Measurements from ENCODE around the gene PGM2.
"Not testable (repeated sequence)": the region's sequence is repeated elsewhere in the genome, so short reads cannot be mapped to it uniquely, and the experiment has no call there.

The PGM2 gene

DNA sequence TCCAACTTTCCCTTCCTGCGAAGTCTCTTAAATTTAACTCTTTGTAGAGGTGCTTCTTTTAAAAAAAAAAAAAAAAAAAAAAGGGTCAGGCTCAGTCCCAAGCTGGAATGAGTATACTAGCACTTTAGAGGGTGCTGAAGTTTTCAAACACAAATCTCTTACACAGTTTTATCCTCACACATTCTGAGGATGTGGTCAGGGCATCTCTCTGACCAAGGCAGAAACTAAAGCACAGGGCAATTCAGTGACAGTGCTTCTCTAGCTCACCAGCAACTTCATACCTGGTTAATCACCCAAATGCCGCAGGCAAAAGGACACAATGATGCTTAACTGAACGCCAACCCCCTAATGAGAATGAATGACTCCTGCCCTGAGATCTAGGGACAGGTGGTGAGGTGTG, 9.8 kb upstream of the PGM2 start:
- no peak for DNase-seq (ENCODE audit: low read depth in 4 of 4, low spot score in 1 of 4)

DNA sequence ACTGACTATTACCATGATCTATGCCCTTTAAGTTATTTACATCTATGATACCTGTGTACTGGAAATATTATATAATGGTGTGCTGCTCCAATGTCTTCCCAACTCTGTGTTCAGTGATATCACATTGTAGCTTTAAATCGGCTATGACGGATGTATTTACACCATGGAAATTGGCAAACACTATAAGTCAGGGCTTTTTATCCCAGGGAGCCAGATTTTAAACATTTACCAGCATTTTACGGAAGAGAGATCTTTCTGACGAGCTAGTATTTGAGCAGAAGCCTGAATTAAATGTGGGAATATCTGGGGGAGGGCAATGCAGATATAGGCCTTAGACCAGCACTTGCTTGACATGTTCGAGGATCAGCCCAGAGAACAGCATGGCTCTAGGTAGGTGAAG, 7.7 kb upstream of the PGM2 start:
- no peak for DNase-seq (ENCODE audit: low read depth in 4 of 4, low spot score in 1 of 4)

DNA sequence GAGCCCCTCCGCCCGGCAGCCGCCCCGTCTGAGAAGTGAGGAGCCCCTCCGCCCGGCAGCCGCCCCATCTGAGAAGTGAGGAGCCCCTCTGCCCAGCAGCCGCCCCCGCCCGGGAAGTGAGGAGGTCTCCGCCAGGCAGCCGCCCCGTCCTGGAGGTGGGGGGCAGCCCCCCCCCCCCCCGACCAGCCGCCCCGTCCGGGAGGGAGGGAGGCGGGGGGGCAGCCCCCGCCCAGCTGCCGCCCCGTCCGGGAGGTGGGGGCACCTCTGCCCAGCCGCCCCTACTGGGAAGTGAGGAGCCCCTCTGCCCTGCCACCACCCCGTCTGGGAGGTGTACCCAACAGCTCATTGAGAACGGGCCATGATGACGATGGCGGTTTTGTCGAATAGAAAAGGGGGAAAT, 6.0 kb upstream of the PGM2 start:
- not testable (repeated sequence) for DNase-seq (ENCODE audit: low read depth in 4 of 4, low spot score in 1 of 4)

DNA sequence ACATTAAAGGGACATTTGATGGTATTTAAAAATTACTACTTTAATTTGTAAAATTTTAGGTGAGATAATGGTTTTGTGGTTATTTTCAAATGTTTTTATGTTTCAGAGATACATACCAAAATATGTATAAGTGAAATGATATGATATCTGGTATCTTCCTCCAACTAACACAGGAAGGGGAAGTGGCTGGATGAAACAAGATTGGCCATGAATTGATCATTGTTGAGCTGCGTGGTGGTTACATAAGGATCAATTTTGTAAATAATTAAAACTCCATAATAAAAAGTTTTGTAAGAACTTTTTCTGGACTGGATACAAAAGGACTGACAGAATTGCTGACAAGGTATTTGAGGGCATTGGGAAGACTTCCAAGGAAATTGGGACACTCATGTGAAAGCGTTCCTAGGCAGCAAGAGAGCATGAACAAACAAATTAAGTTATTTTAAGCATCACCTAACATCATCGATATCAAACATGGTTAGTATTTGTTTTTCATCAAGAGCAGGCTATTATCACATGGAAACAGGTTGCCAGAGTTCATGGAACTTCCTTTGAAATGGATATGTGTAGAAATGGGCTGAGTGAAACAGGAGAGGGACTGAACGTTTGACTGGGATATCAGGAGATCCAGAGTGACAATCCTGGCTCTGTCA, 4.4 kb upstream of the PGM2 start:
- no peak for DNase-seq (ENCODE audit: low read depth in 4 of 4, low spot score in 1 of 4)

DNA sequence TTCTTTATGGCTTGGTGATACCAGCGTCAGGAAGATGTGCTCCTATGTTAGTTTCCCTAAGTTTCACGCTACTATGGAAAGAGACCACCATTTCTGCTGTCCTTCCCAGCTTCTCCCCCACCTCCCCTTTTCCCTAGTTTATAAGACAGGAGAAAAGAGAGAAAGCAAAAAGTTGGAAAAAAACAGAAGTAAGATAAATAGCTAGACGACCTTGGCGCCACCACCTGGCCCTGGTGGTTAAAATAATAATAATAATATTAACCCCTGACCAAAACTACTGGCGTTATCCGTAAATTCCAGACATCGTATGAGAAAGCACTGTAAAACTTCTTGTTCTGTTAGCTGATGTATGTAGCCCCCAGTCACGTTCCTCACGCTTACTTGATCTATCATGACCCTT, 985 bp upstream of the PGM2 start:
- DNase-seq (ENCODE audit: low read depth in 4 of 4, low spot score in 1 of 4): not testable (repeated sequence)

DNA sequence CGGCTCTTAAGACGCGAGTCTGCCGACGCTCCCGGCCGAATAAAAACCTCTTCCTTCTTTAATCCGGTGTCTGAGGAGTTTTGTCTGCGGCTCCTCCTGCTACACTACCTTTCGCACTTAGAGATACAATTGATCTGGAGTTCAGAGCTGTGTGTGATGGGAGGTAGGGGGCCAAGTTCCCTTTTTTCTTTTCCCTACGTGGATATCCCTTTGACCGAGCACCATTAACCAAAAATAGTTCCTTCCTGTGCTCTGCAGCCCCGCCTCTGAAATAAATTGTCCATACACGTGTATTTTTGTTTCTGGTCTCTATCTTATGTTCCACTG, 555 bp upstream of the PGM2 start:
- peak in 1 of 4 experiments; percentile 3 for DNase-seq (ENCODE audit: low read depth in 4 of 4, low spot score in 1 of 4)

DNA sequence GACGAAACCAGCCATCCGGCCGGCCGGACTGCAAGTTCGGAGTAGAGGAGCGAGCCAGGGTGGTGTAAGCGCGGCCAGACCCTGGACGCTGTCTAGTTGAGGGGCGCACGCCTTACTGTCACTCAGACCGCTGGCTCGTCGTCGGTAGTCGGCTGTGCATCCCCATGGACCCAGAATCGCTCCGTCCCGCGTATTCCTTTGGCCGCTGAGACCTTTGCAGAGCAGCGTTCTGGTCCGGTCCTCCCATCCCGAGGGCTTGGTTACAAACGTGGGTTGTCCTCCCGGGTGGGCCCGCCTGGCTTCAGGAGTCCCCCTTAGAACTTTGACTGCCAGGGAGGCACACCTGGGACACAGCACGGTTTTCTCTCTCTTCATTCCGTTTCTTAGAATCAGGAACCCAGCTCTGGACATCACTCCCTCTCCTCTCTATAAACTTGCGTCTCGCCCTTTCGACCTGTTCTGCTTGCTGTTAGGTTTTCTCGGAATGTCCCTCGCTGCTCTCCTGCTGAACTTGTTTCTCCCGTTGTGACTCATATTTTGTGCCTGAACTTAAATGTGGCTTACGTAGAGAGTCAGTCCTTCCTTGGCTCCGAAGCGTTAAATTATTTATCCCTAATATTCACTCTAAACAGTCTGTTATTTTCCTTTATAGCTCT, 672 bp downstream of the PGM2 start:
- DNase-seq (ENCODE audit: low read depth in 4 of 4, low spot score in 1 of 4): peak in 1 of 4 experiments; percentile 8

DNA sequence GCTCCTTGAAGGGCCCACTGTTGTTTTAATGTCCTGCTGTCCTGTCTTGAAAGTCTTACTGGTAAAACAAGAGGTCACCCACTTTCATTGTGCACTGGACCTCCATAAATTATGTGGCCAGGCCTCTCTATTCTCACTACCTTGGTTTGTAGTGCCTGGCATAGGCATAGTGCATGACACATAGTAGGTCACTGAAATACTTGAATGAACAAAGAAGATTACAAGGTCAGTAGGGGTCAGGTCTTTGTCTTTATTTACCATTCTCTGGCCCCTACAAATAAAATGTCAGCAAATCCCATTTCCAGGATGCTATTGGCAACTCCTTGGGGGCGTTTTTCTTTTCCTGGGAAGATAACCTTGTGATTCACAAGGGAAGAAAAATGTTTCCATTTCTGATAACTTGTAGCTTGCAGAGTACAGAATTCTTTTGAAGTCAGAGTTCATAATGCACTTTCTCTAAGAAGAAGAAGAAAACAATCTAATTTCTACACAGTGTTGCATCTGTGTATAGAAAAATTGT, 1.4 kb downstream of the PGM2 start:
- no peak for DNase-seq (ENCODE audit: low read depth in 4 of 4, low spot score in 1 of 4)

DNA sequence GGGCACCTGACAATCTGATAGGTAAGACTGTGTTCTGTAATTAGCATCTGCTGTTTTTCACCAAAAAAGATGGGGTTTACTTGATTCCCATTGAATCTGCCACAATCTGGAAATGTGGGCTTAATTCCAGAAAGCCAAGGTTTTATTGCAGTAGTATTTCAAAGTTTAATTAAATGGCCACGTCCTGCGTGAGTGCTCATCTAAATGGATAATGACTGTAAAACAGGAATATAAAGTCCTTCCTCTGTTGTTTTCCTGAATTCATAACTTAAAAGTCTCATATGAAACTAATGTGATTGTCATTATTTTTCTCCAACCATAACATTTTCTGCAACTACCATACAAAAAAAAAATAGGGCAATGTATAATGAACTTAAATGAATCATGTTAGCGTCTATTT, 2.4 kb downstream of the PGM2 start:
- no peak for DNase-seq (ENCODE audit: low read depth in 4 of 4, low spot score in 1 of 4)

DNA sequence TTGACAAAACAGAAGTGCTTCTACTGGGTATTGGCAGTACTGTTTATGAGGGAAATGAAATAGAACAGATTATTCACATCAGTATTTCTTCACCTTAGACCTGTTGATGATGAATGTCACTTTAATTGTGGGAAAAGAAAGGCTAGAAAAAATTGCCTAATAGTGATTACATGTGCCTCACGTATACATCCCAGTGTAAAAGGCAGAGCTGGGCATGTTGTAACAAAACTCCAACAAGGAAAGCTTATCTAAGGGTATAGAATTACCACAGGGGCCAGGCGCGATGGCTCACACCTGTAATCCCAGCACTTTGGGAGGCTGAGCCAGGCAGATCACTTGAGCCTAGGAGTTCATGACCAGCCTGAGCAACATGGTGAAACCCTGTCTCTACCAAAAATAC, 4.2 kb downstream of the PGM2 start:
- DNase-seq (ENCODE audit: low read depth in 4 of 4, low spot score in 1 of 4): no peak

DNA sequence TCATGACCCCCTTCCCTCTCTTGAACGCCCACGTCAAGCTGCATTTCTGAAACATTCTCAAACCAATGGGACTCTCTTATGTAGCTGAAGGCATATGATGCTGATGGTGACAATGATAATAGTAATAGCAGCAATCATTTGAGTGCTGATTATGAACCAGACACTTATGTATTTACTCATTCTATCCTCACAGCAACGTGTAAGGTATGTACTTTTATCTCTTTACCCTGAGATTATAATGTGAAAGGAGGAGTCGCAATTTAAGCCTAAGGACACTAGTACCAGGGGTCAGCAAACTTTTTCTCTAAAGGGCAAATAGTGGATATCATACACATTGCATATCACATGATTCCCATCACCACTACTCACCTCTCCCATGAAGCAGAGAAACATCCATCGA, 8.5 kb downstream of the PGM2 start:
- no peak for DNase-seq (ENCODE audit: low read depth in 4 of 4, low spot score in 1 of 4)

DNA sequence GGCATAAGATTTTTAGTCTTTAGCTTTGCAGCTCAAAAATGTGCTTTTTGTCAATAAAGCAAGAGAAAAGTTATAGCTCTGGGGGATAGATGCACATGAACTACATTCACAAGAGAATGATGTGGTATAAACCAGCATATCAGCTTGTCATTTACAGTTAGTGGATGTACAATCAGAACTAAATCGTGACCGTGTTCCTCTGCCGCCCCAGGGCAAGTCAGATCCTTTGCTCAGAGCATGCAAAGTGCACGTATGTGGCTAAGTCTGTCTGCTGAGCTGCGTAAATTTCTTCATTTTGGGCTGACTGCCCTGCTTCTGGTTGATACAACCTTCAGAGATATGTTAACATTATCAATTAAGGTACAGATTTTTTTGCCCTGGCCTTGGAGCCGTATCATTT, 9.3 kb downstream of the PGM2 start:
- no peak for DNase-seq (ENCODE audit: low read depth in 4 of 4, low spot score in 1 of 4)

DNA sequence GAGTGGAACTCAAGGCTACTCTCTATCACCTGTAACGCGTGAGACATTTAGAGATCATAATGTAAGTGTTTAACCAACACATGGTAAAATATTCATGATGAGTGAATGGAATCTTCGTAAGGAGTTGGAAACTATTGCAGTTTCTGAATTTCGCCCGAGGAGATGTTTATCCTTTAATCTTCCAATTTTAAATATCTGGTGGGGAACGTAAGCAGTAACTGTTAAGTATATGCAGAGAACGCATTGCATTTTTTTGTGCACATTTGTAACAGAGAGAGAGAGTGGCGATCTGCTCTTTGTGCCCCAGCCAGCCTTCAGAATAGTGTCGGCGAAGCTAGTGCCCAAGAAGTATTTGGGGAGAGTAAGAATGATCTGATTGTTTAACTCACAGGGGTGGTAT, 9.8 kb downstream of the PGM2 start:
- DNase-seq (ENCODE audit: low read depth in 4 of 4, low spot score in 1 of 4): no peak

DNA sequence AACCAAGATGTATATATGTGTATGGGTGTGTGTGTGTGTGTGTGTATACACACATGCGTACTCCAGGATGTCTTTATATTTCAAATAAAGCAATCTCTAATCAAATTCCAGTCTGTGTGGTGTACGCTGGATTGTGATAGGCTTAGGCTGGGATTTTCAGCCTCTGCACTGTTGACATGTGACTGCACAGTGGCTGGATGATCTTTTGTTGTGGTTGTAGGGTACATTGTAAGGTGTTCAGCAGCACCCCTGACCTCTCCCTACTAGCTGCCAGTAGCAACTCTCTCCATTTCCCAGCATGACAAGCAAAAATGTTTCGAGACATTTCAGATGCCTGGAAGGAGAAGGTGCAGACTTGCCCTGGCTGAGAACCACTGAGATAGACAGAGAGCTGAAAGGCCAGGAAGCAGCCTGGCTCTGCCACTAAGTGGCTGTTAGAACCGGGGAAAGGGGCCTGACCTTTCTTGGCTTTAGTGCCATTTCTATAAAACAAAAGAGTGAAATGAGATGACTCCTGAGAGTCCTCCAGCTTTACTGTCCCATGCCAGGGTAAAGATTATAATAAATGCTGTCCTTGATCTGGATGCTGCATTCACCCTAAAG, 10.5 kb downstream of the PGM2 start:
- DNase-seq (ENCODE audit: low read depth in 4 of 4, low spot score in 1 of 4): no peak

DNA sequence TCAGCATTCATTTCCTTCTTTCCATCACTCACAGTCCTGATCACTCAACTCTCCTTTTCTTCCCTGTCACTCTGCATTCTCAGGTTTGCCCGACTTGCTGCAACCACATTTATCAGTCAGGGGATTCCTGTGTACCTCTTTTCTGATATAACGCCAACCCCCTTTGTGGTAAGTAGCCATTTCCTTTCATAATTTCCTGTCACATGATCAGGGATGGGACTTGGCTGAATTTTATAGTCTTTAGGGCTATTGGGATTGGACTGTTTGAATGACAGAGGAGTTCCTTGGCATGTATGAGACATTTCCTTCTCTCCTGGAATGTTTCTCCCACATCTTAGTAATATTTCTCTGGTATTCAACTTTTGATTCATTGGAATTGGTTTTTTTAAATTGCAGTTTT, 11.0 kb downstream of the PGM2 start:
- DNase-seq (ENCODE audit: low read depth in 4 of 4, low spot score in 1 of 4): no peak

DNA sequence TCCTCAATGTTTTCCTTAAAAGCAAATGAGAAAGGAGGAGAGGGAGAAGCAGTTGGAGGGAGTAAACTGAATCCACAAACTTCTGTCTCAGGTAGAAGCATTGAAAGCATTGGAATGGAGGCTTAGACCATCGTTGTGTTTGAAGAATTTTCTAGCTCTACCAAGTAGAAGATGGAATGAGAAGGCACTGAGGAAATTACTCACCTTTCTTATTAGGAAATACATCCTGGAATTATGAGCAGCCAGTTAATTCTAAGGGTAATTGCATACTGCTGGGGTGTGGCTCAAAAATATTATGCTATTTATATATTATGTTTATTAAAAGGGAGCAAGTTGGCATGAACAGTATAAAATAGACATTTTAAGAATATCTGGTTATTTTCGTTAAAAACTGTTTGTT, 12.9 kb downstream of the PGM2 start:
- no peak for DNase-seq (ENCODE audit: low read depth in 4 of 4, low spot score in 1 of 4)

DNA sequence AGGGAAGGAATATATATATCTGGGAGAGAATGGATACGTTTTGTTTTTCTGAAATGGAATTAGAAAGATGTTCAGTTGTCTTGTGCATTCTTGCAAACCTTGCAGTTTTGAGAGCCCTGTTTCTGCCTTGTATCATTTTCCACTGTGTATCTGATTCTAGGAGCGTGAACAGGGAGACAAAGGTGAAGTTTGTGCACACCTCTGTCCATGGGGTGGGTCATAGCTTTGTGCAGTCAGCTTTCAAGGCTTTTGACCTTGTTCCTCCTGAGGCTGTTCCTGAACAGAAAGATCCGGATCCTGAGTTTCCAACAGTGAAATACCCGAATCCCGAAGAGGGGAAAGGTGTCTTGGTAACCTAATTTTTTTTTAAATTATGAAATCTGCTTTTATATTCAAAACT, 17.7 kb downstream of the PGM2 start:
- DNase-seq (ENCODE audit: low read depth in 4 of 4, low spot score in 1 of 4): no peak

DNA sequence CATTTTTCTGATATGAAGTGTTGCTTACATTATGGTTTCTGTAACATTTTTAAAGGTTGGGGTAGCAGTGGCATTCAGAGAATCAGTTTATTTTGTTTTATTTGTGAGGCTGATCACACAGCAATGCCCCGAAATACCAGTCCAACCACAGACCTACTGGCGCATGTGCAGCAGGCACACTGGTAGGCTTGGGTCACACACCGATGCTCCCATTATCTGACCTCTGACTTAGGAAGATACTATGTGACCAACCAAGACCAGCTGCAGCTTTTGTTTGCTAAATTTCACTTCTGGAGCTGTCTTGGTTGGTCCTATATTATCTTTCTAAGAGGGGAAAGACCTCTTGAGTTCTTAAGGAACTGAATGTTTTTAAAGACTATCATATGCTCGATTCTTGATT, 18.7 kb downstream of the PGM2 start:
- no peak for DNase-seq (ENCODE audit: low read depth in 4 of 4, low spot score in 1 of 4)

DNA sequence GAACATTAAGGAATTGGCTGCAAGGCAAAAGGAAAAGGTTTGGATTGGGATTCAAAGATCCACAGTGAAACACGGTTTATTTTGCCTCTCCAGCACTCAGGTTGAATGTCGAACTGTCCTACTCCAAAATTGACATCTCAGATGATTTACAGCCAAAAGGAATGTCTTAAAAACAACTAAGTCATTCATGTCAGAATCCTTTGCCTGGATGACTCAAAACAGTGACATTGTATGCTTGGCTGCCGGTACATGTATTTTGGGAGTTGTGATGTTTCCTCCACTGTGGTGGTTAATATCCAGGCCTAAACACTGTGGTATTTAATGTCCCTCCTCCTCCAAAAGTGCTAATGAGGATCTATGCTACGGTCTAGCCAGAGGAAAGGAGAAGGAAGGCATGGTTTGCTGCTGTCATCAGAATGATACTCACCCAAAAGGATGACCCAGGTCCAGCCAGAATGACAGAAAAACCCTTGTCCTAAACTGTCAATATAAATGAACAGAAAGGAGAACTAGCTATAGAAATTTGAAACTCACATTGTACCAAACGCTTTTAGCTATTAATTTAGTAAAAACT, 20.9 kb downstream of the PGM2 start:
- DNase-seq (ENCODE audit: low read depth in 4 of 4, low spot score in 1 of 4): no peak

DNA sequence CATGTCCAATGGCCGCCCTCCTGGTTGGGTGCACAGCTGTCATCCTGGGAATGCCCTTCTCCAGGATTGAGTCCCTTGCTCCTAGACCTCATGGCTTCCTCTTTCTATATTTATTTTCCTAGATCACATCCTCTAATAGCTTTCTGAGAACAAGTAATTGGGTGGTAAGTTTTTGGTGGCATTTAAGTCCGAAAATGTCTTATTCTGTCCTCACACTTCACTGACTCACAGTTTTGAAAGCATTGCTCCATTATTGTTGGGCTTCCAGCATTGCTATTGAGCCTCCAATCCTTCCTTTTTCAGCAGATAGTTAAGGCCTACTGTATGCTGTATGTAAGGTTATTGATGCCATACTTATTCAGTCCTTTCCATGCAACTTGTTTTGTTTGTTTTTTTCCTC, 25.9 kb downstream of the PGM2 start:
- DNase-seq (ENCODE audit: low read depth in 4 of 4, low spot score in 1 of 4): no peak

DNA sequence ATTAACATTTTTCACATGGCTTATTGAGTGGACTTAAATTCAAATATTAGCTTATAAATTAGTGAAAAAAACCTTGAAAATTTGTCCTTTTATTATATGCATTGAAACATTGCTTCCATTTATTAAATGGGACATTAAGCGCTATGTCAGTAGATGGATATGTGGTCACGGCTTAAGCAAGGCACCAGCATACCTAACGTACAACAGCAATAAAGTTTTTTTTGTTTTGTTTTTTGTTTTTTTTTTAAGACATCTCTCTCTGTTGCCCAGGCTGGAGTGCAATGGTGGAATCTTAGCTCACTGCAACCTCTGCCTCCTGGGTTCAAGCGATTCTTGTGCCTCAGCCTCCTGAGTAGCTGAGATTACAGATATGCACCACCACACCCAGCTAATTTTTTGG, 31.6 kb downstream of the PGM2 start:
- DNase-seq (ENCODE audit: low read depth in 4 of 4, low spot score in 1 of 4): no peak

DNA sequence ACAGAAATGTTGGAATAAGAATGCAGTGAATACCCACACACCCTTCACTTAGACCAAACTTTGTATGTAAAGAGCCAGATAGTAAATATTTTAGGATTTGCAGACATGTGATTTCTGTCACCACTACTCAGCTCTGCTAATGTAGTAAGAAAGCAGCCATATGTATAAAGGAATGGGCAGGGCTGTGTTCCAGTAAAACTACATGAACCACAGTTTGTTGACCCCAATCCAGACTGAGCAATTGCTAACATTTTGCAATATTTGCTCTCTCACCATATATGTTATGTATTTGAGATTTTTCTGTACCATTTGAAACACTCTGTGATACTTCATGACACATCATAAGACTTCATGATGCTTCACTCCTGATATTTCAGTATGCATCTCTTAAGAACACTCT, 32.4 kb downstream of the PGM2 start:
- DNase-seq (ENCODE audit: low read depth in 4 of 4, low spot score in 1 of 4): no peak
